ENCODE data around the gene ITGA7.
A peak's percentile ranks its signal among the peaks of the same experiment; 100 is the strongest.

The ITGA7 gene

GRCh38 chr12:55733021-55733555 lies 25.4 kb upstream of the ITGA7 start:
- DNase-seq, result no peak

DNA sequence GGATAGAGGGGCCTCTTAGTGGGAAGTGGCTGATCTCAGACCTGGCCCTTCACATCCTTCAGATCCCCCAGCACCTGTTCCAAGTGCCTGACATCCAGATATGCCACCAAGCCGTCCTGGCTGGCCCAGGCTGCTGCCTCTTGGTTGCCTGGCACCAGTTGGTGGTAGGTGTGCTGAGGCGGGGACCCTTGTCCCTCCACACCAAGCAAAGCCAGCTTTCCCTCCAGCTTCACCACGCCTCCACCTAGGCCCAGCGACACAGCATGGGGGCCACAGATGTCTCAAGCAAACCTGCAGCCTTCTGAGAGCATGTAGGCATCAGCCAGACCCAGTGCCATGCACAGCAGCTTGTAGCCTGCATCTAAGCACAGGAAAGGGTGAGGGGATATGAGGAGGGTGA lies 24.6 kb upstream of the ITGA7 start:
- no peak for DNase-seq

DNA sequence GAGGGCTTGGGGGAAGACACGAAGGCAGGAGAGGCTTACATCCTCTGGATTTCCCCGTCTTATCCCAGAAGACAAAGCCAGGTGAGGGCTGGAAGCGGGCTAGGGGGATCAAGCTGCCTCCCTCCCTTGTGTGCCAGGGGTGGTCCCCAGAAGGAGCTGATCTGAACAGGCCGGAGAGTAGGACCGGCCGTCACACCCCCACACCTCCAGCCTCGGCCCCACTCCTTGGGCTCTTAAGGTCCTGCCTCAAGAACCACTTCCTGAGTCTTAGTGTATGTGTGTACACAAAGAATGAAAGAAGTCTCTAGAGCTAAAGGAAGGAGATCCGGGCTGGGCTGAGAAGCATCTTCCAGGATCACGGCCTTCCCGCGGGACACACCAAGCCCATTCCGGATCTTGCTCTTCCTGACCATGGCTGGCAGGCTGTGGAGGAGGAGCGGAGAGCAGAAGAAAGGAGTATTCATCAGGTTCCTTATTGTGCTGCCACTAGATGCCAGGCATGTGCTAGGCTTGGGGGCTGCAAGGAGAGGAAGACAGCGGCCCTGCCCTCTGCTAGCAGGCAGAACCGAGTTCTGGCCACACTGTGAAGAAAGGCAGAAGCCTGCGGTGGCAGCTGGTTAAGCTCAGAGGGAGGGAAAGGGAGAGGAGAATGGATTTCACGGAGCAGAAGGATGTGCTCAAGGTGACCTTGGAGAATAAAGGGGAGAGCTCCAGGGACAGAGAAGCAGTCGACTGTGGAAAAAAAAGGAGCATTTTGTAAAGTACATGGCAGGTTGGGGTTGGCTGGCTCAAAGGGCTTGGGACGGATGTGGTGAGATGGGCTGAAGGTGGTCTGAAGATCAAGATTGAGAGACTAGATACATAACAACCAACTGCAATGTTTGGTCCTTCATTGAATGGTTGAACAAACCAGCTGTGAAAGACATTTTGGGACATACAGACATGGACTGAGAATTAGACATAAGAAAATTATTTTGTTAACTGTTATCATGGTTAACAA lies 22.4 kb upstream of the ITGA7 start:
- DNase-seq, result peak; percentile 74

GRCh38 chr12:55728939-55729818 lies 21.5 kb upstream of the ITGA7 start, which contains the start of gene CD63:
TSS of gene CD63 (minus strand) at chr12:55729009. CDS start at chr12:55728341, 668 bp downstream.
- DNase-seq, result peak; percentile 89

DNA sequence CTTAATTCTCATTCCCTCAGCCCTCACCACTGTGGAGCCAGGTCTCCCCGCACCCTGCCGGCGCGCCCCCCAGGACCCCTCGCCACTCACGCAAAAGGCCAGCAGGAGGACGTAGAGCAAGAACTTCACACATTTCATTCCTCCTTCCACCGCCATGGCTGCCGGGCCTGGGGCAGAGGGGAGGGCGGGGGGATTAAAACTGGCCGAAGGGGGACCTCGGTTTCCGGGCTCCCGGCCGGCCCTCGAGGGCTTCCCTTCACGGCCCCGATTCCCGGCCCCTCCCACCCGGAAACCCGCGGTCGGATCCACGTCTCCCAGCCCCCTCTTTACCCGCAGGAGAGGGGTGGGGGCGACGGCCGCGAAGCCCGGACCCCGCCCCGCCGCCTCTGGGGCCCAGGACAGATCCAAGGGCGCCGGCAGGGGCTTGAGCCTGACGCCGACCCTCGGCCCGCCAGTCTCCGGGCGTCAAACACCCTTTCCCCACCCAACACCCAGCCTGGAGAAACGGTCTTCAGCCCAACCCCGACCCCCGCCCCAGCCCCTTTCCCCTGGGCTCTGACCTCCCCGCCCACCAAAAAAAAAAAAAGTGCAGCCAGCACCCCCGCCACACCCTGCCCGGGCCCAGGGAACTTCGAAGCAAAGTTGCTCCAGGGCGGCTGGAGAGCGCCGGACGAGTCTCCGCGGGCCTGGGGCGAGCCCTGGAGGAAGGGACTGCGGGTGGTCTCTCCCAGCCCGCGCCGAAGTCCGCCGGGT lies 20.7 kb upstream of the ITGA7 start:
- DNase-seq, result no peak

- peak; percentile 71 for DNase-seq
These were observed 20.0 kb upstream of the ITGA7 start for GRCh38 chr12:55727643-55728185.

- no peak for DNase-seq
These were observed 19.3 kb upstream of the ITGA7 start for GRCh38 chr12:55726971-55727370.

DNA sequence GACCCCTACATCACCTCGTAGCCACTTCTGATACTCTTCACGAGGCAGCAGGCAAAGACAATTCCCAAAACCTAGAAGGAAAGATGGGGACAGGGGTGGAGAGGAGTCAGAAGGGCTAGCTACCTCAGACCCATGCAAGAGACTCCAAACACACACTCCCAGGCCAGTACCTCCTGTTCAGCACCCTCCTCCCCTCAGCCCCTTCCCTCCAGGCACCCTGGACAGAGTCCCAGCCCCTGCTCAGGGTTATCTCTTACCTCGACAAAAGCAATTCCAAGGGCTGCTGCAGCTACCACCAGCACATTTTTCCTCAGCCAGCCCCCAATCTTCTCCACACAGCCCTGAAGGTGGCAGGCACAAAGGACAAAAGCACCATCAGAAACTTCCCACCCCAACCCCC lies 17.9 kb upstream of the ITGA7 start:
- no peak for DNase-seq

DNA sequence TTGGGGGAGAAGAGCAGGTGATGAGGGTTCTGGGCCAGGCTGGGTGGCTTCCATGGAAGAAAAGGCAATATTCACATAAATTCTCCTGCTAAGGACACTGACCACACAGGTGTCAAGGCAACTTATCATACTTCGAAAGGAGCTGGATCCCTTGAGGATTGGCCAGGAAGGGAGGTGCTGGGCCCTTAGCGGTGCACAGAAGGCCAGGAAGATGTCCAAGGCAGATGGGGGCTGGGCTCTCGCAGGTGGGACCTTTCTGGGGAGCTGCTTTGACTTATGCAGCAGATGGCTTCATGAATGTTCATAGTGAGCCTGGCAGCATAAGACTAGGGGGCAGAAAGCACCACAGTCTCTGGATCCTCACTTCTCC lies 17.2 kb upstream of the ITGA7 start:
- DNase-seq, result no peak

DNA sequence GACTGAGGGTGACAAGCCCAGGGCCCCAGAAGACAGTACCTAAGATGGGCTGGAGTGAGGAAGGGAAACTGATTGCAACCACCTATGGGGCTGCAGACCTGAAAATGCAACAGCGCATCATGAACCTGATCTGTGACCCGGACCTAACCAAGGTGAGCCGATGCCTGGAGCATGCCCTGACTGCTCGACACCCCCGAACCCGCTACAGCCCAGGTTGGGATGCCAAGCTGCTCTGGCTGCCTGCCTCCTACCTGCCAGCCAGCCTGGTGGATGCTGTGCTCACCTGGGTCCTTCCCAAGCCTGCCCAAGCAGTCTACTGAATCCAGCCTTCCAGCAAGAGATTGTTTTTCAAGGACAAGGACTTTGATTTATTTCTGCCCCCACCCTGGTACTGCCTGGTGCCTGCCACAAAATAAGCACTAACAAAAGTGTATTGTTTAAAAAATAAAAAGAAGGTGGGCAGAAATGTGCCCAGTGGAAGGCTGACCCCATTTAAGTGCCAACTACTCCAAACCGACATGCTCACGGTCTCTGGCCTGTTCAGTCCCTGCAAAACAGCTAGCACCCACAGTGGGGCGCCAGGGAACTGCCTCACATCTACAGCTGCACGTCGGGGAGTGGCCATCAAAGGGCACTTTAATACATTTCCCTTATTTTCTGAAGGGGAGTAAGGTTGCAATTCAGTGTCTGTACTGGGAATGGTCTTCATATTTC lies 16.7 kb upstream of the ITGA7 start:
- peak; percentile 33 for DNase-seq

GRCh38 chr12:55723516-55724225 lies 16.0 kb upstream of the ITGA7 start:
- no peak for DNase-seq

- DNase-seq, result no peak
These were observed 15.2 kb upstream of the ITGA7 start for GRCh38 chr12:55722948-55723347.

DNA sequence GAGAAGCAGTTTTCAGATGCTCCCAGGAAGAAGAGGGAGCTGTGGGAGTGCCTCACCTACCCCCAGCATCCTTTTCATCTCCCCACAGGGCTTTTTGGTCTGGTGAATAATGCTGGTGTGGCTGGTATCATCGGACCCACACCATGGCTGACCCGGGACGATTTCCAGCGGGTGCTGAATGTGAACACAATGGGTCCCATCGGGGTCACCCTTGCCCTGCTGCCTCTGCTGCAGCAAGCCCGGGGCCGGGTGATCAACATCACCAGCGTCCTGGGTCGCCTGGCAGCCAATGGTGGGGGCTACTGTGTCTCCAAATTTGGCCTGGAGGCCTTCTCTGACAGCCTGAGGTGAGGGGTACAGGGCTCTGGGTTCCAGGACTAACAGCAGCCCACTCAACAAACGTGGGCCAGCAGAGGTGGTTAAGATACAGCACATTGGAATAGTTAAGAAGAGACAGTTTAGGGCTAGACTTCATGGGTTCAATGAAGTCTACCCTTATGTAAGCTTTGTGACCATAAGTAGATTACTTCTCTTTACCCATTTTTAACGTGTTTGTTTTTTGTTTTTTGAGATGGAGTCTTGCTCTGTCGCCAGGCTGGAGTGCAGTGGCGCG lies 14.0 kb upstream of the ITGA7 start:
- DNase-seq, result no peak

GRCh38 chr12:55720894-55721444 lies 13.3 kb upstream of the ITGA7 start:
- peak; percentile 83 for DNase-seq

DNA sequence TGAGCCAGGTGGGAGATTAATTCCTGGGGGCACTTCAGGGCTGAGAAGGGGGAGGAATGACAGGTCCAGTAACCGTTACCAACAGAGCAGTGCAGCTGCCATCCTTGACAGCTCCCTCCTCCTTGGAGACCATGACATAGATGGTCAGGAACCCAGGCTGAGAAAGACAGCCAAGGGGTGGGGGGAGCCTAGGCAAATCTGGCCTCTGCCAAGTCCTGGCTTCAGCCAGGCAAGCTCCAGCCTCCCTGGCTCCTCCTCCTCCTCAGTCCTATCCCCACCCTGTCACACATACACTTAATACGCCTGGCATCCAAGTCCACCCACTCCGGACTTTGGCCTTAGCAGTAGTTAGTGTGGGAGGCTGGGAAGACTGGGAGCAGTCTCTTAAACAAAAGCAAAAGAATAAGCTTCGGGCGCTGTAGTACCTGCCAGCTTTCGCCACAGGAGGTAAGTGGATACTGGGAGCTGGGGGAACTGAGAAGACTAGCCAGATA lies 12.4 kb upstream of the ITGA7 start, which contains the start of gene RDH5:
RDH5 (plus strand) TSS at position 323 of the 494 bp plus-strand sequence. CDS start 792 bp downstream, outside the sequence.
- peak; percentile 84 for DNase-seq

DNA sequence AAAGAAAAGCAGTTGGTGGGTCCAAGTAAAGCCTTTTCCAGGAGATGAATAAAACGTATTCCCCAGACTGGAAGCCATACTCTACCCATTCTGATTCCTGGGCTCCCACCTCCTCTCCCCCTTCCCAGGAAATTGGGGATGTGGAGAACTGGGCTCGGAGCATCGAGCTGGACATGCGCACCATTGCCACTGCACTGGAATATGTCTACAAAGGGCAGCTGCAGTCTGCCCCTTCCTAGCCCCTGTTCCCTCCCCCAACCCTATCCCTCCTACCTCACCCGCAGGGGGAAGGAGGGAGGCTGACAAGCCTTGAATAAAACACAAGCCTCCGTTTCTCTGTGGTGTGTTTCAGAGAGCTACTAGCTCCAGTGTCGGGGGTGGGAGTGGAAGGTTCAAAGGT lies 11.7 kb upstream of the ITGA7 start:
- DNase-seq, result no peak

- no peak for DNase-seq
These were observed 11.0 kb upstream of the ITGA7 start for GRCh38 chr12:55718624-55719275.

GRCh38 chr12:55718015-55718414 lies 10.3 kb upstream of the ITGA7 start:
- peak; percentile 50 for DNase-seq
